Activated CD4-positive, alpha-beta T cell treated with anti-CD3 and anti-CD28 coated beads, Interleukin-2, amount 50 U/mL, for 16 hours (primary cell): Measurements from ENCODE around the gene CAMSAP1.
"Not testable (repeated sequence)": the region's sequence is repeated elsewhere in the genome, so short reads cannot be mapped to it uniquely, and the experiment has no call there.

Experiments
- DNase-seq: peaks from one replicate; pipeline ENCODE4 v3.0.0-alpha.2; 2020

Gene CAMSAP1, protein sequence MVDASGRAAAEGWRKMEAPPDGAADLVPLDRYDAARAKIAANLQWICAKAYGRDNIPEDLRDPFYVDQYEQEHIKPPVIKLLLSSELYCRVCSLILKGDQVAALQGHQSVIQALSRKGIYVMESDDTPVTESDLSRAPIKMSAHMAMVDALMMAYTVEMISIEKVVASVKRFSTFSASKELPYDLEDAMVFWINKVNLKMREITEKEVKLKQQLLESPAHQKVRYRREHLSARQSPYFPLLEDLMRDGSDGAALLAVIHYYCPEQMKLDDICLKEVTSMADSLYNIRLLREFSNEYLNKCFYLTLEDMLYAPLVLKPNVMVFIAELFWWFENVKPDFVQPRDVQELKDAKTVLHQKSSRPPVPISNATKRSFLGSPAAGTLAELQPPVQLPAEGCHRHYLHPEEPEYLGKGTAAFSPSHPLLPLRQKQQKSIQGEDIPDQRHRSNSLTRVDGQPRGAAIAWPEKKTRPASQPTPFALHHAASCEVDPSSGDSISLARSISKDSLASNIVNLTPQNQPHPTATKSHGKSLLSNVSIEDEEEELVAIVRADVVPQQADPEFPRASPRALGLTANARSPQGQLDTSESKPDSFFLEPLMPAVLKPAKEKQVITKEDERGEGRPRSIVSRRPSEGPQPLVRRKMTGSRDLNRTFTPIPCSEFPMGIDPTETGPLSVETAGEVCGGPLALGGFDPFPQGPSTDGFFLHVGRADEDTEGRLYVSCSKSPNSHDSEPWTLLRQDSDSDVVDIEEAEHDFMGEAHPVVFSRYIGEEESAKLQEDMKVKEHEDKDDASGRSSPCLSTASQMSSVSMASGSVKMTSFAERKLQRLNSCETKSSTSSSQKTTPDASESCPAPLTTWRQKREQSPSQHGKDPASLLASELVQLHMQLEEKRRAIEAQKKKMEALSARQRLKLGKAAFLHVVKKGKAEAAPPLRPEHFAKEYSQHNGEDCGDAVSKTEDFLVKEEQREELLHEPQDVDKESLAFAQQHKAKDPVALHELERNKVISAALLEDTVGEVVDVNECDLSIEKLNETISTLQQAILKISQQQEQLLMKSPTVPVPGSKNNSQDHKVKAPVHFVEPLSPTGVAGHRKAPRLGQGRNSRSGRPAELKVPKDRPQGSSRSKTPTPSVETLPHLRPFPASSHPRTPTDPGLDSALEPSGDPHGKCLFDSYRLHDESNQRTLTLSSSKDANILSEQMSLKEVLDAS (N-terminal part only)

DNA sequence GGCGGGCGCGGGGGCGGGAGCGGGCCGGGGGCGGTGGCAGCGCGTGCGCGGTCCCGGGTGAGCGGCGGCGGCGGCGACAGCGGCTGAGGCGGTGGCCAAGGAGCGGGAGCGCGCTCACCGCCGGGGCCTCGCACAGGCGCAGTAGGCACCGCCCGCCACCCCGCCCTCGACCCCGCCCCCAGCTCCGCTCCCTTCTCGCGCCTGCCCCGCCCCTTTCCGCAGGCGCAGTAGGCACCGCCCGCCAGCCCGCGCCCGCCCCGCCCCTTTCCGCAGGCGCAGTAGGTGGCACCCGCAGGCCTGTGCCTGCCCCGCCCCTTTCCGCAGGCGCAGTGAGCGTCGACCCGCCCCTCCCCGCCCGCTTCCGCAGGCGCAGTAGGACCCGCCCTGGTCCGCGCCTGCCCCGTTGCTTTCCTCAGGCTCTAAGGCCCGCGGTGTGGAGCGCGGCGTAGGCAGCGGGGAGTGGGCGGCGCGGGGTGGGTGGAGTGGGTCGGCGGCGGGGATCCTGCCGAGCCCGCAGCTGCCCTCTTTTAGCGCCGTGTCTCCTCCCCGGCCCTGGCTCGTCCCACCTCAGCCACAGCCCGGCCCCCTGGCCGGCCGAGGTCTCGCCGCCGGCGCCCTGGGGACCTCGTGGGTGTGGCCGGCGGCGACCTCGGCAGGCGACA is at the start of gene CAMSAP1:
TSS of gene CAMSAP1 (minus strand) at position 116 of the 662 bp plus-strand sequence. CDS start 387 bp downstream, outside the sequence.
- peak; percentile 95 for DNase-seq

DNA sequence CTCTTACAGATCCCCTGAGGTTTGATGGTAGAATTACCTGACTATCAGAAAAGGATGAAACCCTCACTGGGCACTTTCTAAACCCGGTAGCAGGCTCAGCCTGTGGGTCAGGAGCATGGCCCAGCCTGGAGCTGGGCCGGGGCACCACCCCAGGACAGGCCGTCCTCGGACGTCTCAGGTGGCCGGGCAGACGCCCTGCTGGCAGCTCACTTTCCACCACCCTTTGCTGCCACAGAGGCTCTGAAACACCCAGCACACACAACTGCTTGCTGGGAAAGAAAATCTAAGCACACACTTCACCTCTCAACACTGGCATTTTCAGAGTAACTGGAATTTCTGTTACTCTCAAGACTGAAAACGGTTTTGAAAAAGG is 49.4 kb upstream of the CAMSAP1 start:
- no peak for DNase-seq

DNA sequence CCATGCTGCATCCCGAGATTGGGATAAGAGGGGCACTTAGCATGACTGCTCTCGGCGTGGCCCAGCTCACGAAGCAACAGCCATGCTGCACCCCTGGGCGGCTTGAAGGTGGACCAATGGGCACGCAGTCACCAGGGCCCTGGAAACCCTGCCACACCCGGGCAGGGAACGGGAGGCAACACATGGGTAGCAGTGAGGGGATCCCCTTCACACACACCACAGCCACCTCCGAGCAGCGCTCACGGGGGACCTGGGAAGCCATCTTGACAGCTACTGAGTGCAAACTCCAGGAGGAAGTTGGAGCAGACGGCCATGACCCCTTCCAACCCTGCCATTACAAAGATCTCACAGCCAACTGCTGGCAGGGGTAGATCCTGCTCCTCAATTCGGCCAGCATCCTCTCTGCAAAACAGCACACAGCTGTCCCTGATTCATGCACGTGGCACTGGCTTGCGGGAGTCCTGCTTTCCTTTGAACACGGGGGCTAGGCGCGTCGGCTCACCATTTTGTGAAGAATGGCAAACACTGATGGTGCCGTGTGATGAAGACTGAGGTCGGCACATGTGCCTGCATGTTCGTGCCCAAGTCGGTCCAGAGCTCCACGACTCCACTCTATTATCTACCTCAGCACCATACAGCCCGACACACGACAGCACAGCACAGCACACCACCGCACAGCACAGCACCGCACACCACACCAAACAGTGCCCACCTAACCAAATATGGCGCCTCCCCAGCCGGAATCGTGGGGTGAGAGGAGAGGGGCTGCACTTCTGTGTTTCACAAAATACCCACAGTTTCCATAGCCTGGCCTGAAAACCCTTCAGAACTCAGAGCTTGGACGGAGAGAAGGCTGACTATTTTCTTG is 48.8 kb upstream of the CAMSAP1 start:
- DNase-seq, result no peak

GRCh38 chr9:135952664-135953206 is 45.4 kb upstream of the CAMSAP1 start:
- no peak for DNase-seq

DNA sequence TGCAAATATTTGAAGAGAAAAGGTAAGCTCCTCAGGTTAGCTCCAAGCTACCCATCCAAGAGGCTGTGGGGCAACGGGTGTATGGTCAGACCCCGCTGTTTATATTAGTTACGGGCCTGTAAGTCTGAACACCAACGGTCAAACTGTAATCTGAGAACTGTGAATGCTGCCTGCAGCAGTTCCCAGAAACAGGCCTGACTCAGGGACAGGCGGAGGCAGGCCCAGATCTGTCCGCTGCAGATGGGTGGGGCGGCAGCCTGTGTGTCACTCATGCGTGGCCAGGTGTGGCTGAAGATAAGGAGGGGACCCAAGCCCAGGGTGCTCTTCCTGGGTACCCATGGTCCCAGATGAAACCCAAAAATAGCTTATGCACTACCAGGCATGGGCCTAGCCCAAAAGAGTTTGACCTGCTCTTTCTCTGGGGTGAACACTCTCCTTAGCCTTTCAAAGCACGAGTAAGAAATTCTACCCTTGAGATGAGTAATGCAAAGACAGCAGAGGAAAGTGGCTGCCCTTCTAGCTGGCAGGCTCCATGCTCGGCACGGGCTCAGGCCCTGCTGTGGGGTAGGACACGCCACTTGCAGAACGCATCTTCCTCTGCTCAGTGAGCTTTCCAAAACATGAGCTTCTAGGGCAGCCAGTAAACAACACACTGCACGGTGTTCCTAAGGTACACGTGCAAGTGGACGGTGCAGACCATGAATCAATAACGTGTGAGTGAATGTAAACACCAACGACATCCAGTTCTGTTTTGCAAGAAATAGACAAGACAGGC is 44.7 kb upstream of the CAMSAP1 start:
- no peak for DNase-seq

DNA sequence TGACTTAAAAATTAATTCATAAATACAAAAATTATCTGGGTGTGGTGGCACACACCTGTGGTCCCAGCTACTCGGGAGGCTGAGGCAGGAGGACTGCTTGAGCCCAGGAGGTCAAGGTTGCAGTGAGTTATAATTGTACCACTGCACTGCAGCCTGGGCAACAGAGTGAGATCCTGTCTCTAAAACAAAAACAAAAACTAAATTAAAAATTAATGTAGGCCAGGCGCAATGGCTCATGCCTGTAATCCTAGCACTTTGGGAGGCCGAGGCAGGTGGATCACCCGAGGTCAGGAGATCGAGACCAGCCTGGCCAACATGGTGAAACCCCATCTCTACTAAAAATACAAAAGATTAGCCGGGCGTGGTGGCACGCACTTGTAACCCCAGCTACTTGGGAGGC is 44.0 kb upstream of the CAMSAP1 start:
- DNase-seq, result not testable (repeated sequence)

DNA sequence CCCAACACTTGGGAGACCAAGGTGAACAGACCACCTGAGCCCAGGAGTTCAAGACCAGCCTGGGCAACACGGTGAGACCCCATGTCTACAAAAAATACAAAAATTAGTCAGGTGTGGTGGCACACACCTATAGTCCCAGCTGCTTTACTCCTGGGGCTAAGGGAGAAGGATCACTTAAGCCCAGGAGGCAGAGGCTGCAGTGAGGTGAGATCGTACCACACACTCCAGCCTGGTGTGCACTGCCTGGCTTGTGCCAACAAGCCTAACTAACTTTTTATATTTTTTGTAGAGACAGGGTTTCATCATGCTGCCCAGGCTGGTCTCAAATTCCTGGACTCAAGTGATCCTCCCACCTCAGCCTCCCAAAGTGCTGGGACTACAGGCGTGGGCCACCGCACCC is 43.5 kb upstream of the CAMSAP1 start:
- DNase-seq, result not testable (repeated sequence)

- no peak for DNase-seq
These were observed 42.9 kb upstream of the CAMSAP1 start for GRCh38 chr9:135950135-135950682.

- no peak for DNase-seq
These were observed 42.3 kb upstream of the CAMSAP1 start for GRCh38 chr9:135949501-135950134.

- DNase-seq, result no peak
These were observed 41.6 kb upstream of the CAMSAP1 start for GRCh38 chr9:135948968-135949367.

- DNase-seq, result no peak
These were observed 41.1 kb upstream of the CAMSAP1 start for GRCh38 chr9:135948446-135948845.

DNA sequence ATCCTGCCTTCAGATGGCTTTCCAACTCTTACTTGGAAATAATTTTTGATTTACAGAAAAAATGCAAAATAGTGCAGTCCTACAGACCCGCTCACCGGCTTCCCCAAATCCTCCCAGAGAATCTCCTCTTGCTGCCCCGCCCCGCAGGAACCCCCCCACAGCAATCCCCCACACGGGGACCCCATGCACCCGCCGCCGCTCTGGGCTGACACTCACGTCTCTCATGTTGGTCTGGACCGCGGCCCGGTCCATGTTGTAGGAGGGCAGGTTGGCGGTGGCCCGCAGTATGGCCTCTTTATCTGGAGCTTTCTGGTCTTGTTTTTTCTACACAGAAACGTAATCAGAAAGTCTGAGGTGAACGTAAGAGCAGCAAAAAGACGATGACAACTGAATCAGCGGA is 40.2 kb upstream of the CAMSAP1 start:
- no peak for DNase-seq

- DNase-seq, result not testable (repeated sequence)
These were observed 39.8 kb upstream of the CAMSAP1 start for GRCh38 chr9:135947105-135947504.

DNA sequence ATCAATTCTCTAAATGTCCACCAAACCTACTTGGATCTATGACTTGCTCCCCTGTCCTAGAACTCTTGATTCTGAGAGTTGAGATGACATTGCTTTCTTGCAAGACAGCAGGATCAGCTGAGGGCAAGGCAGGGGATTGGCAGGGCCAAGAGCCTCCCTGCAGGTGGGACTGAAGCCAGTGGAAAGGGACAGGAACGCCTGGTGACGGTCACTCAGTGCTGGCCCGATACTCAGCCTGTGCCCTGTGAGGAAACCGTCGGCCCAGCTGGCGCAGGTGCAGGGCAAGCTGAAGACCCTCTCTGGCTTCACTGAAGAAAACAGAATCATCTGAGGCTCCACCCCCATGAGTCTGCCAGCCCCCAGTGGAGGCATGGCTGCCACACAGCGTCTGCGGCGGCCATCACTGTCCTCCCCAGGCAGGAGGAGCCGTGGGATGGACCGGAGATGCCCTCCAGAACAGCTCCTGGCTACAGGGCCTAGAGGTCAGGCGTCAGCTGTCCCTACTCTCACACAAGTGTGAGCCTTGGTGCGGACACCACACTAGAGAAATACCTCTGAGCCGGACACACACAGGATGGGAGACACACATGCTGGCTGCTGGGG is 39.1 kb upstream of the CAMSAP1 start:
- no peak for DNase-seq

GRCh38 chr9:135945969-135946368 is 38.6 kb upstream of the CAMSAP1 start:
- no peak for DNase-seq

DNA sequence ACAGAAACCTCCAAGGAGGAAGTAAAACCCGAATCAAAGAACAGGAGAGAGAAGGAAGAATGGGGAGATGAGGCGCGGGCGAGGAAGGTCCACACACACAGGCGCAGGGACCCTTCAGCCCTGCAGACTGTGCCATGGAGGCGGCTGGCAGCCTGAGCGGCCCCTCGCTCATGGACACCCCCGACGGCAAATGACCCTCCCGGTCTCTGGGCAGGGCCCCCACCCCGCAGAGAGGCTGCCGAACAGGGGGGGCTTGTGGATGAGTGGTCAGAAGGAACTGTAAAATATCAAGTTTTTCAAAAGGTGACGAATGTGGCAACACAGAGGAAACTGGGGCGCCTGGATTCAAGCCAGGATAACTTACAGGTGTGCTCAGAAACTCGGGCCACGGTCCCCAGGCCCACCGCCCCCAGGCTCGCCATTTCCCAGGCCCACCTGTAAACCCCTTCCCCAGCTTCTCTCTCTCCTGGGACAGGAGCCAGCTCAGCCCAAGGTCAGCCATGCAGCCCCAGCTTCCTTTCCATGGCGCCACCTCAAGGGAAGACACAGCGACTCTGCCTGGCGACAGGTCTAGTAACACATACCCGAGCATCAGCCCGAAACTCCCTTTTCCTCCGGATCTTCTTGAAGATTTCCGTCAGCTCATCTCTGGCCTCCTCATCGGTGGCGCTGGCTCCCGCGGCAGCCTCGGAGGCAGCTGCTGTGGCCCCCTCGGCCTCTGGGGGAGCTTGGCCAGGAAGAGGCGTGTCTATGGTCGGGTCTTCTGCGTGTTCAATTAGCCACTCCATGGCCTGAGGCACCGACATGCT is 37.3 kb upstream of the CAMSAP1 start:
- no peak for DNase-seq

DNA sequence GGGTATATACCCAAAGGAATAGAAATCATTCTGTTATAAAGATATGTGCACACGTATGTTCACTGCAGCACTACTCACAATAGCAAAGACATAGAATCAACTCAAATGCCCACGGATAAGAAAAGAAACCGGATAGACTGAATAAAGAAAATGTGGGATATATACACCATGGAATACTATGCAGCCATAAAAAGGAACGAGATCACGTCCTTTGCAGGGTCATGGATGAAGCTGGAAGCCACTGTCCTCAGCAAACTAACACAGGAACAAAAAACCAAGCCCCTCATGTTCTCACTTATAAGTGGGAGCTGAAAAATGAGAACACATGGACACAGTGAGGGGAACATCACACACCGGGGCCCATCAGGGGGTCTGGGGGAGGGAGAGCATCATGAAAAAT is 36.3 kb upstream of the CAMSAP1 start:
- DNase-seq, result not testable (repeated sequence)

GRCh38 chr9:135941288-135941995 is 34.1 kb upstream of the CAMSAP1 start:
- DNase-seq, result no peak
